ENCODE data around the gene FGFBP2.

- TF ChIP-seq CTCF (tag by site-specific recombination; IDR thresholded peaks at IDR 0.05) (no peak), EGR2 (tag by site-specific recombination; IDR thresholded peaks at IDR 0.05; ENCODE audit: low read depth) (no peak), REST (tag by site-specific recombination; IDR thresholded peaks at IDR 0.05) (no peak), HOXA7 (CRISPR knock-in tag; IDR thresholded peaks at IDR 0.05; ENCODE audit: borderline replicate concordance) (no peak), ZBTB11 (tag by site-specific recombination; conservative IDR thresholded peaks at IDR 0.05; ENCODE audit: low read depth) (no peak), YY1 (tag by site-specific recombination; IDR thresholded peaks at IDR 0.05) (no peak)
- TF ChIP-seq, protein P1, sequence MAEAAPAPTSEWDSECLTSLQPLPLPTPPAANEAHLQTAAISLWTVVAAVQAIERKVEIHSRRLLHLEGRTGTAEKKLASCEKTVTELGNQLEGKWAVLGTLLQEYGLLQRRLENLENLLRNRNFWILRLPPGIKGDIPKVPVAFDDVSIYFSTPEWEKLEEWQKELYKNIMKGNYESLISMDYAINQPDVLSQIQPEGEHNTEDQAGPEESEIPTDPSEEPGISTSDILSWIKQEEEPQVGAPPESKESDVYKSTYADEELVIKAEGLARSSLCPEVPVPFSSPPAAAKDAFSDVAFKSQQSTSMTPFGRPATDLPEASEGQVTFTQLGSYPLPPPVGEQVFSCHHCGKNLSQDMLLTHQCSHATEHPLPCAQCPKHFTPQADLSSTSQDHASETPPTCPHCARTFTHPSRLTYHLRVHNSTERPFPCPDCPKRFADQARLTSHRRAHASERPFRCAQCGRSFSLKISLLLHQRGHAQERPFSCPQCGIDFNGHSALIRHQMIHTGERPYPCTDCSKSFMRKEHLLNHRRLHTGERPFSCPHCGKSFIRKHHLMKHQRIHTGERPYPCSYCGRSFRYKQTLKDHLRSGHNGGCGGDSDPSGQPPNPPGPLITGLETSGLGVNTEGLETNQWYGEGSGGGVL (tag by site-specific recombination; IDR thresholded peaks at IDR 0.05): no peak
Measured at GRCh38 chr4:15995826-15996225, 32.9 kb upstream of the FGFBP2 start.
